HG03558 (cell line): ENCODE data around the gene PLEK.
"Not testable (repeated sequence)": the region's sequence is repeated elsewhere in the genome, so short reads cannot be mapped to it uniquely, and the experiment has no call there.

Source experiments
- ATAC-seq: cut with Tn5 transposase; IDR thresholded peaks from one replicate; pipeline ENCODE4 v1.9.1; 2021; ENCODE audit warnings: moderate number of reproducible peaks; ENCODE audit not compliant: unreplicated experiment; ENCODE audit errors: extremely low read depth

PLEK gene

GRCh38 chr2:68365087-68365486, at the start of gene PLEK:
TSS of gene PLEK (plus strand) at chr2:68365282. CDS start at chr2:68365352, 70 bp downstream.
- ATAC-seq, result peak; percentile 41

- no peak for ATAC-seq
These were observed 49.0 kb upstream of the PLEK start for GRCh38 chr2:68316111-68316510.

- ATAC-seq, result no peak
These were observed 46.8 kb upstream of the PLEK start for GRCh38 chr2:68317971-68318913.

GRCh38 chr2:68318914-68319397, 46.1 kb upstream of the PLEK start:
- no peak for ATAC-seq

GRCh38 chr2:68319398-68320117, 45.5 kb upstream of the PLEK start, which contains the start of gene CNRIP1:
TSS of gene CNRIP1 (minus strand) at chr2:68319949. CDS start at chr2:68319400, 549 bp downstream.
- no peak for ATAC-seq

- no peak for ATAC-seq
These were observed 44.9 kb upstream of the PLEK start for GRCh38 chr2:68320118-68320641.

GRCh38 chr2:68325056-68325455, 40.0 kb upstream of the PLEK start:
- no peak for ATAC-seq

GRCh38 chr2:68328901-68329300, 36.2 kb upstream of the PLEK start:
- no peak for ATAC-seq

GRCh38 chr2:68330691-68331090, 34.4 kb upstream of the PLEK start:
- no peak for ATAC-seq

GRCh38 chr2:68333009-68333408, 32.1 kb upstream of the PLEK start:
- ATAC-seq, result no peak

GRCh38 chr2:68333931-68334330, 31.2 kb upstream of the PLEK start:
- ATAC-seq, result no peak

GRCh38 chr2:68336192-68336591, 28.9 kb upstream of the PLEK start:
- ATAC-seq, result no peak

- ATAC-seq, result no peak
These were observed 24.6 kb upstream of the PLEK start for GRCh38 chr2:68340226-68341061.

GRCh38 chr2:68341062-68341329, 24.1 kb upstream of the PLEK start:
- no peak for ATAC-seq

GRCh38 chr2:68341583-68341982, 23.5 kb upstream of the PLEK start:
- no peak for ATAC-seq

GRCh38 chr2:68342470-68342869, 22.6 kb upstream of the PLEK start:
- no peak for ATAC-seq

GRCh38 chr2:68344031-68344430, 21.1 kb upstream of the PLEK start:
- ATAC-seq, result no peak

GRCh38 chr2:68345129-68345875, 19.8 kb upstream of the PLEK start:
- ATAC-seq, result no peak

- ATAC-seq, result not testable (repeated sequence)
These were observed 16.0 kb upstream of the PLEK start for GRCh38 chr2:68349091-68349490.

GRCh38 chr2:68351997-68352396, 13.1 kb upstream of the PLEK start:
- ATAC-seq, result no peak
